Measurements from ENCODE around the gene ACSL4. TPM values are rescaled to one million over a fixed set of nuclear protein-coding genes. Genes with fewer than 3 reads are reported as not detected.

The ACSL4 gene
- total RNA-seq: 68.0 and 70.4 TPM in 2 replicates

- no peak for TF ChIP-seq CTCF (IDR thresholded peaks at IDR 0.05; ENCODE audit: insufficient read depth, low read length, poor library complexity, severe bottlenecking)
- no peaks in the 10 kb centered on the region for H3K36me3 ChIP-seq (ENCODE audit: control insufficient read depth, insufficient read depth, low read length)
Observed at GRCh38 chrX:109732807-109733612, at the start of gene ACSL4. TSS of gene ACSL4 (minus strand) at chrX:109733257. CDS start at chrX:109683363, 49,894 bp downstream.

DNA sequence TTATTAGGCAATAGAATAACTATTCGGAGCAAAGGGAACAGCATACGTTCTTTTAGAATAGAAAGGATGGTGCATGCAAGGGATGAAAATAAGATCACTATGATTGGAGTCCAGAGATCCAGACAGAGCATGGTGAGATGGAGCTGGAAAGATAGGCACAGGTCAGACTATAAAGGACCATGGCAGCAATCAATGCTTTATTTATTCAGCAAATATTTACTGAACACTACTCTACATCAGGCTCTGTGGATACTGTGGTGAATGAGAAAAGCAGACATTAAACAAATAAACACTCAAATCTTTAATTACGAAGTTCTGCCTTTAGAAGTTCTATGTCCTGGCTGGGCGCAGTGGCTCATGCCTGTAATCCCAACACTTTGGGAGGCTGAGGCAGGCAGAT lies 44.7 kb upstream of the ACSL4 start:
- Histone ChIP-seq H3K4me3 (ENCODE audit: low read depth, low read length) (no peak overlapping the region), H3K36me3 (ENCODE audit: control insufficient read depth, insufficient read depth, low read length) (no peaks in the 10 kb centered on the region), H3K27me3 (ENCODE audit: control insufficient read depth, insufficient read depth, low read length) (no peaks in the 10 kb centered on the region)
- TF ChIP-seq CTCF (IDR thresholded peaks at IDR 0.05; ENCODE audit: insufficient read depth, low read length, poor library complexity, severe bottlenecking): no peak
- DNase-seq (ENCODE audit: low read depth): no peak

More at GRCh38 chrX:109732807-109733612, at the start of gene ACSL4:
- Histone ChIP-seq H3K4me3 (ENCODE audit: low read depth, low read length) (peak within 1 kb of the TSS; percentile 59), H3K27me3 (ENCODE audit: control insufficient read depth, insufficient read depth, low read length) (no peaks in the 10 kb centered on the region)
- peak; percentile 35 for DNase-seq (ENCODE audit: low read depth)

DNA sequence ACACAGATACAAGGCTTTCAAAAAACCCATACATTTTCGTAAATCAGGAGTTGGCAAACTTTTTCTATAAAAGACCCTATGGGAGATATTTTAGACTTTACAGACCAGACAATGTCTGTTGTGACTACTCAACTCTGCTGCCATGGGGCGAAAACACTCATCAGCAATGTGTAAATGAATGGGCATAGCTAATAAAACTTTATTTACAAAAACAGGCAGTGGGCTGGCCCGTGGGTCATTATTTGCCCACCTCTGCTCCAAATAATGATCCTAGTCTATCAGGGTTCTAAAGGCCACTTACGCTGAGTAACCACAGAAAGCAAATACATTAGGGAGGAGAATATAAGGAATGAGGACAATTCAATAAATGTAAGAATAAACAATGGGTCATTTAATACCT lies 43.9 kb upstream of the ACSL4 start:
- no peak for TF ChIP-seq CTCF (IDR thresholded peaks at IDR 0.05; ENCODE audit: insufficient read depth, low read length, poor library complexity, severe bottlenecking)
- H3K36me3 ChIP-seq (ENCODE audit: control insufficient read depth, insufficient read depth, low read length): no peaks in the 10 kb centered on the region

DNA sequence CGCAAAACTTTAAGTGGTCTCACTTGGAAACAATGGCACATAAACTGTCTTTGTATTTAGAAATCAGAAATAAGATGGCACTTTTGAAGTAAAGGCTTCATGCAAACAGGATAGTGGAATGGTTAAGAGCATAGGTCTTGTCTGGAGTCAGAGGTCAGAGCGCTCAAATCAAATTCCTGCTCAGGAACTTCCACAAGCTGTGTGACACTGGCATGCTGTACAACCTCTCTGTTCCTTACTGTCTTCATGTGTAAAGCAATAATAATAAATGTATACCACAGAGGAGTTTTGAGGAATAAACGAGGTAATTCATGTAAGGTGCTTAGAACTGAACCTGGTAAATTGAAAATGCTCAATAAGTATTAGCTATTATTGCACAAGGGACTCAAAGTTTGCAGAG lies 43.4 kb upstream of the ACSL4 start:
- Histone ChIP-seq H3K36me3 (ENCODE audit: control insufficient read depth, insufficient read depth, low read length) (no peaks in the 10 kb centered on the region), H3K27me3 (ENCODE audit: control insufficient read depth, insufficient read depth, low read length) (no peaks in the 10 kb centered on the region), H3K4me3 (ENCODE audit: low read depth, low read length) (no peak overlapping the region)
- no peak for DNase-seq (ENCODE audit: low read depth)
- TF ChIP-seq CTCF (IDR thresholded peaks at IDR 0.05; ENCODE audit: insufficient read depth, low read length, poor library complexity, severe bottlenecking): no peak

More for the DNA sequence above, 43.9 kb upstream of the ACSL4 start:
- DNase-seq (ENCODE audit: low read depth): no peak
- Histone ChIP-seq H3K4me3 (ENCODE audit: low read depth, low read length) (no peak overlapping the region), H3K27me3 (ENCODE audit: control insufficient read depth, insufficient read depth, low read length) (no peaks in the 10 kb centered on the region)

GRCh38 chrX:109775386-109775785 lies 42.3 kb upstream of the ACSL4 start:
- no peak for TF ChIP-seq CTCF (IDR thresholded peaks at IDR 0.05; ENCODE audit: insufficient read depth, low read length, poor library complexity, severe bottlenecking)
- Histone ChIP-seq H3K4me3 (ENCODE audit: low read depth, low read length) (no peak overlapping the region), H3K27me3 (ENCODE audit: control insufficient read depth, insufficient read depth, low read length) (no peaks in the 10 kb centered on the region), H3K36me3 (ENCODE audit: control insufficient read depth, insufficient read depth, low read length) (no peaks in the 10 kb centered on the region)
- DNase-seq (ENCODE audit: low read depth): no peak

- H3K4me3 ChIP-seq (ENCODE audit: low read depth, low read length): no peak overlapping the region
- no peaks in the 10 kb centered on the region for H3K27me3 ChIP-seq (ENCODE audit: control insufficient read depth, insufficient read depth, low read length)
- no peak for TF ChIP-seq CTCF (IDR thresholded peaks at IDR 0.05; ENCODE audit: insufficient read depth, low read length, poor library complexity, severe bottlenecking)
- DNase-seq (ENCODE audit: low read depth): peak; percentile 16
- H3K36me3 ChIP-seq (ENCODE audit: control insufficient read depth, insufficient read depth, low read length): no peaks in the 10 kb centered on the region
Observed at GRCh38 chrX:109774706-109775105, 41.6 kb upstream of the ACSL4 start.

Data from kidney epithelial cell (primary cell).